Peyer's patch (tissue), 4 donors: Measurements from ENCODE around the gene ORC4. TPM values are rescaled to one million over a fixed set of nuclear protein-coding genes. Genes with fewer than 3 reads are reported as not detected.

Experiments
- DNase-seq, 3 donors: peaks; one replicate each; pipeline ENCODE4 v3.0.0-alpha.2; 2017 to 2019
- H3K27ac ChIP-seq, 4 donors: fragments of 200-600 bp; sonication (generic); one replicate each; pipeline ENCODE4 v1.5.1; 2016 to 2019
- H3K27me3 ChIP-seq, 2 donors: fragments of 200-600 bp; sonication (generic); one replicate each; pipeline ENCODE4 v1.5.1; 2019
- H3K36me3 ChIP-seq, 3 donors: fragments of 200-600 bp; sonication (generic); one replicate each; pipeline ENCODE4 v1.5.1; 2016 to 2019
- H3K4me1 ChIP-seq, 4 donors: fragments of 200-600 bp; sonication (generic); one replicate each; pipeline ENCODE4 v1.5.1; 2016 to 2019
- H3K4me3 ChIP-seq, 4 donors: fragments of 200-600 bp; sonication (generic); 1 replicate in 3 of 4; 2 replicates in 1 of 4; pipeline ENCODE4 v1.5.1; 2016 to 2019; ENCODE audit warnings: mild to moderate bottlenecking in 1 of 4
- H3K9me3 ChIP-seq, 4 donors: fragments of 200-600 bp; sonication (generic); one replicate each; pipeline ENCODE4 v1.5.1; 2016 to 2019; ENCODE audit warnings: mild to moderate bottlenecking in 1 of 4
- POLR2A ChIP-seq, 2 donors: fragments of 450-650 bp; IDR thresholded peaks; one replicate each; pipeline ENCODE4 v1.5.1; 2017; ENCODE audit warnings: antibody characterized with exemption in 2 of 2, mild to moderate bottlenecking in 2 of 2, moderate library complexity in 2 of 2
- total RNA-seq, 4 donors: library from RNA; depleted of rRNA; stranded (reverse); fragments of >200 nt; gene quantifications; one replicate each; pipeline ENCODE4 v1.1.0, GENCODE V29; 2016
- TF ChIP-seq, protein P1 (sequence below), 6 experiments: fragments of 450-650 bp in 4 of 6; fragments of 200-600 bp in 2 of 6; sonication (generic) in 1 of 6; IDR thresholded peaks; one replicate each; pipeline ENCODE4 v1.5.1; 2017 to 2019; ENCODE audit warnings: antibody characterized with exemption in 6 of 6, mild to moderate bottlenecking in 3 of 6, moderate library complexity in 1 of 6

ORC4 gene
- total RNA-seq, 4 donors from 2014 or later = 21.4 to 31.0 (median 26.1) TPM

DNA sequence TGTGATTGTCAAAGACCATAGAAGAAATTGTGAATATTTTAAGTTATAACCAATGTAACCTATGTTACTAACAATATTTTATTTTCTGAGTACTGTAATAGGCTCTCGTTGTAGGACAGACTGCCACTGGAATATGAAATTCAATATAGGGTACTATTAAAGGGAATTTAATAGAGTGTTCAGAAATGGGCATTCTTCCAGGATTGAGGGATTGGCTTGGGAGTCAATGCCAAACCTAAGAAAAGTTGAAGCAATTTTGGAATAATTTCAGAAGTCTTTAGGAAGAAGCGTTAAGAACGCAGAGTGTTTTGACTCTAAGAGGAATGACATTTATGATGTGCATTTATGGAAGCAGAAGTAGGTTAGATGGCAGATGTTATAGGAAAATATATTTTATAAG lies 96.7 kb downstream of the ORC4 start:
- DNase-seq = no peak
- Histone ChIP-seq H3K4me1 (no peaks in the 10 kb centered on the region), H3K36me3 (peaks cover 0 to 26% (median 0%) of the 10 kb centered on the region in 3 donors), H3K4me3 (no peak overlapping the region), H3K27me3 (no peaks in the 10 kb centered on the region), H3K9me3 (no peaks in the 10 kb centered on the region), H3K27ac (no peak overlapping the region)
- TF ChIP-seq, protein P1, sequence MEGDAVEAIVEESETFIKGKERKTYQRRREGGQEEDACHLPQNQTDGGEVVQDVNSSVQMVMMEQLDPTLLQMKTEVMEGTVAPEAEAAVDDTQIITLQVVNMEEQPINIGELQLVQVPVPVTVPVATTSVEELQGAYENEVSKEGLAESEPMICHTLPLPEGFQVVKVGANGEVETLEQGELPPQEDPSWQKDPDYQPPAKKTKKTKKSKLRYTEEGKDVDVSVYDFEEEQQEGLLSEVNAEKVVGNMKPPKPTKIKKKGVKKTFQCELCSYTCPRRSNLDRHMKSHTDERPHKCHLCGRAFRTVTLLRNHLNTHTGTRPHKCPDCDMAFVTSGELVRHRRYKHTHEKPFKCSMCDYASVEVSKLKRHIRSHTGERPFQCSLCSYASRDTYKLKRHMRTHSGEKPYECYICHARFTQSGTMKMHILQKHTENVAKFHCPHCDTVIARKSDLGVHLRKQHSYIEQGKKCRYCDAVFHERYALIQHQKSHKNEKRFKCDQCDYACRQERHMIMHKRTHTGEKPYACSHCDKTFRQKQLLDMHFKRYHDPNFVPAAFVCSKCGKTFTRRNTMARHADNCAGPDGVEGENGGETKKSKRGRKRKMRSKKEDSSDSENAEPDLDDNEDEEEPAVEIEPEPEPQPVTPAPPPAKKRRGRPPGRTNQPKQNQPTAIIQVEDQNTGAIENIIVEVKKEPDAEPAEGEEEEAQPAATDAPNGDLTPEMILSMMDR (IDR thresholded peaks at IDR 0.05) = no peak
- no peak for TF ChIP-seq POLR2A (IDR thresholded peaks at IDR 0.05)

DNA sequence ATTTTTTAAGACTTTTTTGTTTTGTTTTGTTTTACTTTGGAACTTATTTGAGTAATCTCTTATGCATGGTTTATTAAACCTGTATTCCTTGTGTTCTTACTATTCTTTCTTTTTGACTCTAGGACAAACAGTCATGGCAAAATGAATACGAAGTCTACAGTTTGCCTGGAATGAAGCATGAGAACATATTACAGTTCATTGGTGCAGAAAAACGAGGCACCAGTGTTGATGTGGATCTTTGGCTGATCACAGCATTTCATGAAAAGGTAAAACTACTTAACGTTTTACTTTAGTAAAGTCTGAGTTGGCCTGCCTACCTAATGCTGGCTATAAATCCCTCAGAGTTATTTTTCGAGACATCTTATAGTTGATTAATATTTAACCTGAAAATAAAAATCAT lies 103.4 kb downstream of the ORC4 start:
- Histone ChIP-seq H3K4me3 (no peak overlapping the region), H3K36me3 (peaks cover 0 to 25% (median 0%) of the 10 kb centered on the region in 3 donors), H3K4me1 (no peaks in the 10 kb centered on the region), H3K27me3 (no peaks in the 10 kb centered on the region), H3K9me3 (no peaks in the 10 kb centered on the region), H3K27ac (no peak overlapping the region)
- DNase-seq = no peak
- no peak for TF ChIP-seq POLR2A (IDR thresholded peaks at IDR 0.05)
- TF ChIP-seq, protein P1 (IDR thresholded peaks at IDR 0.05) = no peak

- H3K36me3 ChIP-seq = peaks cover 0 to 21% (median 0%) of the 10 kb centered on the region in 3 donors
These were observed 103.8 kb downstream of the ORC4 start for GRCh38 chr2:147916723-147917122.

DNA sequence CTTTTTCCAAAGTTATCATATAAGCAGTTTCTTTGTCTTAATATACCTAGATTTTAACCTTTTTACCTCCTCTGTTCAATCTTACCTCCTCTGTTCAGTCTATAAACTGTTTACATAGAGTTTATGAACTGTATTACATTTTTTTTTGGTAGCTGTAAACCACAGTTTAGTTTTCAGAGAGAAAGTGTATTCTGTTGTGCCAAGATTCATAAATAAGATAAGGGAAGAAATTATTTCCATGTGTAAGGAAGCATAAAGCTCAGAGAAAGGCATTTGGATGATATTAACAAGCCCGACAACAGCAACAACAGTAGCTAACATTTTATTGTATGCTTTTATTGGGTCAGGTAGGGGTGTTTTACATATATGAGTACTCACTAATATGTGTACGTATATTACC lies 104.5 kb downstream of the ORC4 start:
- Histone ChIP-seq H3K27ac (no peak overlapping the region), H3K4me1 (no peaks in the 10 kb centered on the region), H3K27me3 (no peaks in the 10 kb centered on the region), H3K36me3 (peaks cover 0 to 15% (median 0%) of the 10 kb centered on the region in 3 donors), H3K4me3 (no peak overlapping the region), H3K9me3 (no peaks in the 10 kb centered on the region)
- TF ChIP-seq POLR2A (IDR thresholded peaks at IDR 0.05) = no peak
- TF ChIP-seq, protein P1 (IDR thresholded peaks at IDR 0.05) = no peak
- DNase-seq = no peak

More at GRCh38 chr2:147916723-147917122, 103.8 kb downstream of the ORC4 start:
- H3K4me3 ChIP-seq = no peak overlapping the region
- DNase-seq = no peak
- TF ChIP-seq, protein P1 (IDR thresholded peaks at IDR 0.05) = no peak
- no peak for TF ChIP-seq POLR2A (IDR thresholded peaks at IDR 0.05)
- H3K9me3 ChIP-seq = no peaks in the 10 kb centered on the region
- no peak overlapping the region for H3K27ac ChIP-seq
- H3K27me3 ChIP-seq = no peaks in the 10 kb centered on the region
- no peaks in the 10 kb centered on the region for H3K4me1 ChIP-seq

DNA sequence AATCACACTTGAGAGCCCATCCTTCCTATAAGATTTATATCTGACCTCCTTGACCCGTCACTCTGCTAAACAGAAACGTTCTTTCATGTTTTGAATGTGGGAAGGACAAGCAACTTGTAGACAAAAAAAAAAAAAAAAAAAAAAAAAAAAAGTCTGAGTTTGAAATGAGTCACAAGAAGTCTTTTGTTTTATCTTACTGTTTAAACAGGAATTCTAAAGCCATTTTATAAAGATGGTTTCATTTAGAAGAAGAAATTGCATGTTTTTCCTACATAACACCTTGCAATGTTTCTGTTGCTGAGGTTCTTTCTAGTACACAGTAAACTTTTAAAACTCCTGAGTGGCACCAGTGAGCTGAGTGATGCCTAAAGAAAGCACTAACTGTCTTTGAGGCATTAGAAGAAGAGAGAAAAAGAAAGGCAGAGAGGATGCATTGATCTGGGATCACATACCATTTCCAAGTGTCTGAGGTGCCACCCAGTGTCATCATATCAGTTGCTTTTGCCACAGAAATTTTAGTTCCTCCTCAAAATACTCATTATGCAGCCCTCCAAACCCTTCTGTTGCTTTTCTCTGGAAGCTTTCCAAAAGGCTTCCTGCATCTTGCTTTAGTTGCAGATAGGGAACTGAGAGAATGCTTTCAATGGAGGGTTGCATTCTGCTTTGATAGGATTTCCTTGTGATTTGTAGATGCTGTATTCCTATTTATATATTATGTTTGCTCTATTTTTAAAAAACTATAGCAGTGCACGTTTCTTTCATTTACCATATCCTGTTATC lies 106.6 kb downstream of the ORC4 start:
- Histone ChIP-seq H3K4me1 (no peaks in the 10 kb centered on the region), H3K27me3 (no peaks in the 10 kb centered on the region), H3K27ac (no peak overlapping the region), H3K36me3 (peaks cover 0 to 11% (median 0%) of the 10 kb centered on the region in 3 donors), H3K4me3 (no peak overlapping the region), H3K9me3 (no peaks in the 10 kb centered on the region)
- TF ChIP-seq, protein P1 (IDR thresholded peaks at IDR 0.05) = no peak
- TF ChIP-seq POLR2A (IDR thresholded peaks at IDR 0.05) = no peak
- no peak for DNase-seq
